ENCODE measurements around the gene URB1.
A peak's percentile ranks its signal among the peaks of the same experiment; 100 is the strongest.
"Not testable (repeated sequence)": the region's sequence is repeated elsewhere in the genome, so short reads cannot be mapped to it uniquely, and the experiment has no call there.

The URB1 gene

DNA sequence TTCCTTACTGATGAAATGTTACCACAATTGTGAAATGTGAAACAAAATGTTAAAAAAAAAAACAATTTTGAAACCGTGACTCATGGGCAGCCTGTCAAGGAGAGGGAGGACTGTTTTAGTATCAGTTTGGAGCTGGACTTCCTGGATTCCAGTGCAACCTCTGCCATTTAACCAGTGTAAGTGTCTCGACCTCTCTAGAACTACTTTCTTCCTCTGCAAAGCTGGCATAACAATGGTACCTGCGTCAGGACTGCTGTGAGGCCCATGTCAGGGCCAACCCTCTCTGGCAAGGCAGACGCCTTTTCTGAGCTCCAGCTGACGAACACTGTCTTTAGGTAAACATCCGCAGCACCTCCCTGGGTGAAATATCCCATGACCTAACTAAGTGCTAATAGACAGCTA lies 20.9 kb downstream of the URB1 start:
- DNase-seq (ENCODE audit: low spot score), result peak; percentile 83

DNA sequence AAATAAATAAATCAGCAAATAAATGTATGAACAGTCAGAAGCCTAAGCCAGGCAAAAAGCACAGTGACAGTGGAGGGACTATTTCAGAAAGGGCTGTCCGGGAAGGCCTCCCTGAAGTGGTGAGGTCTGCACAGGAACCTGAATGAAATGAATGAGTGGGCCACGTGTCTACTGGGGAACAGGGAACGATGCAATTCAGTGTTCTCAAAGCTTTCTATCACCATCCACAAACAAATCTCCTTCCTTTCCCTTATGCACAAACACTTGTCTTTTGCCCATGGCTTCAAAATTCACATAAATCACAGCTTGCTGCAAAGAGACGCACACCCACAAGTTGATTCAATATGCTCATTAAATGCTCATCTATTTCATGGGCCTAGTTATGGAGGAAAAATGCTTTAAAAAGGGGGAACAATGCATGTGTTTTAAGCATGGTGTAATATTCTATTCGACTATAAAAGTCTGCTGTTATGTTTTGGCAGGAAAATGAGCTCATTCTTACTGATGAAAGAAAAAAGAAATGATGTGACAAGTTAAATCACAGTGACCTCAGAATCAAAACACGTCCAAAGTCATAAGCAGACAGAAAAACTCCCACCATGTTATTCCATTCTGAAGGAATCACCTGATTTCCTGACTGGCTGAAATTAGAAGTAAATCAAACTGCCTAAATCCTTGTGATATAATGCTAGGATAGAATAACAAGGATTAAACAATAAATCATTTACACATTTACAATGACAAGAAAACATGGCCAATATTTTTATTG lies 21.6 kb downstream of the URB1 start:
- no peak for DNase-seq (ENCODE audit: low spot score)

DNA sequence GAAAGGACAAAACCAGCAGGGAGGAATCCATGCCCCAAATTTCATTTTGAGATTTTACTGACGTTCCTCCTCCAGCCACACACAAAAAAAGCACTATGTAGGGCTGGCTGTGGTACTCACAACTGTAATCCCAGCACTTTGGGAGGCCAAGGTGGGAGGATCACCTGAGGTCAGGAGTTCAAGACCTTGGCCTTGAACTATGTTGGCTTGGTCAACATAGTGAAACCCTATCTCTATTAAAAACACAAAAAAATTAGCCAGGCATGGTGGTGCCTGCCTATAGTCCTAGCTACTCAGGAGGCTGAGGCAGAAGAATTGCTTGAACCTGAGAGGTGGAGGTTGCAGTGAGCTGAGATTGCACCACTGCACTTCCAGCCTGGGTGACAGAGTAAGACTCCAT lies 23.9 kb downstream of the URB1 start:
- not testable (repeated sequence) for DNase-seq (ENCODE audit: low spot score)

DNA sequence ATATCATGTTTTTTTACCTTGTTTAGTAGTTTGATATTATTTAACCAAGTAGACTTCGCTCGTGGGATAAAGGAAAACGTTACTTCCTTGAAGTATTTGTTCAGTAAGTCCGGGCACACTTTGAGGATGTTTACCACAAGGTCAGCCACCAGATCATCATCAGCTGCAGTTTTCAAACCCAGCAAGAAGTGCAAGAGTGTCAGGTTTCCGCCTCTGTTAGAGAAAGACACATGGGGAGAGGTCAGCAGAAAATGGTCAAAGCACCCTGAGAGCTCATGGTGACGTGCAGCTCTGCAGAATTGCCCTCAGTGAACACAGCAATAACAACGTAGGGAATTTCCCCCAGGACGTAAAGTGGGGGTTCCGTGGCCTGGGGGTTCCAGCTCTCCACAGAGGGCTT lies 24.4 kb downstream of the URB1 start:
- no peak for DNase-seq (ENCODE audit: low spot score)

DNA sequence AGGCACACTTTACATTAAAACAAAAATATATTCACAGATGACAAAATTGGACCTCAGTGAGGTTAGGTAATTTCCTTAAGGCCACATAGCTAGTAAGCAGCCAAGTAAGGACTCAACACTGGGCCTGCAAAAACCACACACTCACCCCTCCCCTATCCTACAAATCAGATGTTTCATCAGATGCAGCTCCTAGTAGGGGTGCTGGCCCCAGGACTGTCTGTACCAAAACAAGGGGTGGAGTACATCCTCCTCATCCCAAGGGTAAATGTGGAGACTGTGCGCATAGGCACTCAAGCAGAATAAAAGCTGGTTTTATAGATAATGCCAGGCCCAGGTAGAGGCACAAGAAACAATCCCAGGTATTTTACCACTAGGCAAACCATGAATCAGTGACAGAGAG lies 25.7 kb downstream of the URB1 start:
- DNase-seq (ENCODE audit: low spot score), result no peak

DNA sequence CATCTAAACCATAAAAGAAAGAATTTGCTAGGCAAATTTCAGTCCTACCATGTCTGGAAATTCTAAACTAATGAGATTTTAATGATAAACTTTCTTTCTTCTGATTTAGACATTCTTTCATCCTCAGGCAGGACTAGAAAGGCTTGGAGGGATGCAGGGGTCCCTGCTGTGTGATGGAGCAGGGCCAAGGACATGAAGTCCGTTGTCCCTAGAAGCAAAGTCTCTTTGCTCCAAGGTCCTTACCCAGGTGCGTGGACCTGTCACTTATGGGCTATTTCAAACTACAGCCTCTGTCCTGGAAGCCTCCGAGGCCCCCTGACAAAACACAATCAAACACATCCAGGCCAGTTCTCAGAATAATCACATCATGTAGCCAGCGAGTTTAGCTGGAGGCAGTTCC lies 26.6 kb downstream of the URB1 start:
- DNase-seq (ENCODE audit: low spot score), result no peak

DNA sequence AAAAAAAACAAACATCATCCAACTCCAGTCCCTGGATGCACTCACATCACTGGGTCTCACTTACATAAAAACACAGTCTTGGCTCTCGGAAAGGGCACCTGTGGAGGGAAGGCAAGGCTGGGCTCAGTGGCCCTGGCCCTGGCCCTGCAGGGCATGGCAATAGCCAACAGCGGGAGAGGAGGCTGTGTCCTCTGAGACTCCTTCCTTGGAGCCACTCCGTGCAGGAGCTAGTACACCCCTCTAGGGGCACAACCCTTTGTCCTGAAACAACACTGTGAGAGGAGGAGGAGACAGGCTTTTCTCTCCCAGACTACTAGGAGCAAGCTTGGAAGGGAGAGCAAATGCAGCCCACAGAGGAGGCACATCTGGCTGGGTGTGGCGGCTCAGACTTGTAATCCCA lies 28.0 kb downstream of the URB1 start:
- DNase-seq (ENCODE audit: low spot score), result no peak

DNA sequence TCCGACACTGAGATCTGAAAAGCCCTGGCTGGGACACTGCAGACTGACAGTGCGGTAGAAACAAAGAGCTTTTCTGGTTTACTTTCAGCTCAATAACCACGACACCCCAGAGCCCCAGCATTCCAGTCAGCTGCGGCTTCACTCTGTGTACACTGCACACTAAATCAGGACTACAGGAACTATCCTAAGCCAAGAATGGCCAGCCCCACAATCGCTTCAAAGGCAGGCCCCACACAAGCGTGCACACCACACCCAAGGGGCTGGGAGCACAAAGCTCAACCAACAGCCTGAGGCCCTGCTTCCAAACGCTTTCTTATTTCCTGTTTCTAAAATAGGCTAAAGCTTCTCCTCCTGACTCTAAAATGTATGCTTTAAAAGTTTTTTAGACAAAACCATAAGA lies 28.4 kb downstream of the URB1 start:
- no peak for DNase-seq (ENCODE audit: low spot score)

DNA sequence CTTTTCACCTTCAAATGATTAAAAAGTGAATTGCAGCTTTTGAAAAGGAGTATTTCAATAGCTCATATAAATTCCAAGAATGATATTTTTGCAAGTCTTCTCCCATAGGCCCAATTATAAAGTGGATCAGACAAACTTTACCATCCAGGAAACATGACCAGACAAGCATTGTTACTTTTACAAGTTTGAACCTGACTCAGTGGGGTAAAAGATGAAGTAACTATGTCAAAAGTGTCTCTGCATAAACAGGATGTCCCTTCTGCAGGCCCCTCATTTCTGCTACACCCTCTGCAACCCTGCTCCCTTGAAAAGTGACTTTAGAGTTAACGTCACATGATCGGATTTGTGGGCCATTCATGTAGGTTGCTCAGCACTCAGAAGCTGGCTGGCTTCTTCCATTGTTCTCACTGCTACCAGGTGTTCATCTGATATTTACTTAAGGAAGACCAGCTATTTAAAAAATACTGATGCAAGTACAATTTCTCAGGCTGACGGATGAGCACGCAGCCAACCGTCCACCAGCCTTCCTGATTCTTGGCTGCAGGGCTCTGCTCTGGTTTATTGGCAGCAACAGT lies 32.3 kb downstream of the URB1 start:
- no peak for DNase-seq (ENCODE audit: low spot score)

DNA sequence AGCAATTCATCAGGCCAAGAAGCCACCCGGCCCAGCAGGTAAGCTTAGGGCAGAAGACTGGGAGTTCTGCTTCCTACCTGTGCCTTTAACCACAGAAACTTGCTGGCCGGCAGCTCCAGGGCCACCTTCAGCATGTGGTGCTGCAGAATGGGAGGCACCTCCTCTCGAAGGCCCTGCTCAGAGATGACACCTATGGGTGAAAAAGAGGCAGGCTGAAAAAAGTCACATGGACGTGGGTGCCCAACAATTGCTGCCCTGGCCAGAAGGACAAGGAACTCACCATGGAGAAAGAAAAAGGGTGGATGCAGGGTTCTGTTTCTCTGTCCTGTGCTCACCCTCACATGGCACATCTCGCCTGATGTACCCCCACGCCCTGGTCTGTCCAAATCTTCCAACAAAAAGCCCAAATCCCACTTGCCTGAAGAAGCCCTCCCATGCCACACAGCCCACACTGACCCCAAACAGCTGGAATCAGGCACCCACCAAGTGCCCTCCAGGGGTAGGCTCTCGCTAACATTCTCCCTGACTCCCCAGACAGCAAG lies 33.0 kb downstream of the URB1 start:
- DNase-seq (ENCODE audit: low spot score), result no peak

DNA sequence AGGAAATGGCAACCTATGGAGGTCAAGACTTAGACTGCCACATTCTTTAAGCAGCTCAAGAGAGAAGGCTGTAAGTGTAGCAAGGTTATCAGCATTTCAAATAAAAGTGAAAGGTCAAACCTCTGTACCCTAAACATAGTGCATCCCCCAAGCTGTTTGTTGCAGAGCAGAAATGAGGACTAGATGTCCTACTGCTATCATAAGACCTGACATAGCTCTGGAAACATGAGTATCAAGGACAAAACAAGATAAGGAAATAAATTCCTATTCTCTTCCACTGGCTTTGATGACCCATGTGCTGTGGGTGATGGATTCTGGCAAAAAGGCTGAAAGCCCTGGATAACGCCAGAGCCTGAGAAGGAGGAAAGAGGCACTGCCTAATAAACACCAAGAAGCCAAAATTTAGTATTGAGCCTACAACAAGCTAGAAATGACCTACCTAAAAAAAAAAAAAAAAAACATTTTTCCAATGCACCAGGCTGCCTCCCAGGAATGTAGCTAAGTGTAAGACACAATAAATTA lies 35.9 kb downstream of the URB1 start:
- DNase-seq (ENCODE audit: low spot score), result no peak

DNA sequence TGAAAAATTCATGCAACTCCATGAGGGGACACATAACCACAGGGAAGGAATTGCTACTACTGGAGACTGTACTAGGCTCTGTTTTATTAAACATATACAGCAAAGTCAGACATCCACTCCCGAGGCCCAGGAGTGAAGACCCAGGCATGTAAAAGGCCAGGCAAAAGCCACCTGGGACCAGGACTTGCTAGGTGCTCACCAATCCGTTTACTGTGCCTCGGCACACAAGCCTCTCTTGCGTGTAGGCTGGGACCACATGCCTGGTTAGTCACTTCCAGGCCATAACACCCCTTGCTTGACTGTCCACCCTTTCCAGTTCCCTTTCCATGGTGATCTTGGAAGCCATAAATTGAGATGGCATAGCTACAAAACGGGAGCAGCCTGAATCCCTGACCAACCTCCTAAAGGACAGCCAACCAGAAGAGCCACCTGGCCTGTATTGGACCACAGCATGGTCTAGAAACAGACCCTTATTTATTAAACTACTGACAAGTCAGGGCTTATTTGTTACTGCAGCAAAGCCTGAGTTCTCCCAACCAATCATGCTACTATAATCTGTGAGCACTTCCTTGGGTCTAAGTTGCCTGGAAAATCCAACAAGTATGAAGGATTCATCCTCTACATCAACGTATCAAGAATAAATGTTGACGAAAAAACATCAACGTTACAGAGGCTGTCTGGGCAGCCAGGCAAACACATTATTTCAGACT lies 39.7 kb downstream of the URB1 start:
- no peak for DNase-seq (ENCODE audit: low spot score)

DNA sequence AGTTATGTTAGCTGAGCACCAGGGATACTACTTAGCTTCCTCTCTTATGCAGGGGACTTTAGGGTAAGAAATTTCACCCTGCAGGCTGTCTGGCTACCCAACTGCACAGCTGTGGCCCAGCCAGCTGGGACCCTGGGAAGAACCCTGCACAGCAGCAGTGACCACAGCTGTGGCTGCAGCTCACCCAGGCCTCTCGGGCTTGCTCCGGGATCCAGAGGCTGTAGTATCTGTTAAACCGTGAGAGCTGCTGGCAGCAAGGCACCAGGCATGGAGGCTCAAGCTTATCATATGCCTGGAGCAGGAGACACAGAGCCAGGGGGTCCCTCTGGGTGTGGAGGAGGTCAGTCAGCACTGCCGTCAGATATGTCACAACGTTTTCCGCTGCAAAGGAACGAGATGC lies 40.3 kb downstream of the URB1 start:
- DNase-seq (ENCODE audit: low spot score), result no peak

DNA sequence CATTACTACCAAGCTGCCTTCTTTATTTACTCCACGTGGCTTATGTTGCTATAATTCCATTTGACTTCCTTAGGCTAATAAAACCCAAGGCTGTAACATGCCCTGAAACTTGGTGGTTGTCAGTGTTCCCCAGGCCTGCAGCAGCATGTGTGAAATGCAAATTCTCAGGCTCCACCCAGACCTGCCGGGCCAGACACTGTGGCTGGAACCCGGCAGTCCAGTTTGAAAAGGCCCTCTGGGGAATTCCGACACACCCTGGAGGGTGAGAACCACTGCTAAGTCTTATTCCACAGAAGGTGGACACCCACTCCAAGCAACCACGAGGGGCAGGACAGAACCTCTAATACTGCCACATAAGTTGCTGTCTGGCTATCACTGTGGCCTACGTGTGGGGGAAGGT lies 41.4 kb downstream of the URB1 start:
- no peak for DNase-seq (ENCODE audit: low spot score)

DNA sequence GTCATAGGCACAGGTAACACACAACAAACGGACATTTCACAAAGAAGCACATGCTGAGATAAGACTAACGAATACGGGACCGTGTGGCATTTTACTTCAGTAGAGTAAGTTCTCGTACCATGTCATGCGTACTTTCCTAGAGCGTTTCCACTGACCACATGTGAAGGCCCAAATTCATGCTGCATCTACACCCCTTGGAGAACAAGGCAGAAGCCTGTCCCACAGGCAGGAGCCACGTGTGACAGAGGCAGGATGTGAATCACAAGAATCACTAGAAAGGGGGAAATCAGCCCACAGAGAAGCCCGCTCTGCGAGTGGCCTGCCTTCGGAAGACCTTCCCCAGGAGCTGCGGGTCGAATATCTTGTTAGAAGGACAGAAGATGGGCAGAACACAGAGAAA lies 41.8 kb downstream of the URB1 start:
- no peak for DNase-seq (ENCODE audit: low spot score)

DNA sequence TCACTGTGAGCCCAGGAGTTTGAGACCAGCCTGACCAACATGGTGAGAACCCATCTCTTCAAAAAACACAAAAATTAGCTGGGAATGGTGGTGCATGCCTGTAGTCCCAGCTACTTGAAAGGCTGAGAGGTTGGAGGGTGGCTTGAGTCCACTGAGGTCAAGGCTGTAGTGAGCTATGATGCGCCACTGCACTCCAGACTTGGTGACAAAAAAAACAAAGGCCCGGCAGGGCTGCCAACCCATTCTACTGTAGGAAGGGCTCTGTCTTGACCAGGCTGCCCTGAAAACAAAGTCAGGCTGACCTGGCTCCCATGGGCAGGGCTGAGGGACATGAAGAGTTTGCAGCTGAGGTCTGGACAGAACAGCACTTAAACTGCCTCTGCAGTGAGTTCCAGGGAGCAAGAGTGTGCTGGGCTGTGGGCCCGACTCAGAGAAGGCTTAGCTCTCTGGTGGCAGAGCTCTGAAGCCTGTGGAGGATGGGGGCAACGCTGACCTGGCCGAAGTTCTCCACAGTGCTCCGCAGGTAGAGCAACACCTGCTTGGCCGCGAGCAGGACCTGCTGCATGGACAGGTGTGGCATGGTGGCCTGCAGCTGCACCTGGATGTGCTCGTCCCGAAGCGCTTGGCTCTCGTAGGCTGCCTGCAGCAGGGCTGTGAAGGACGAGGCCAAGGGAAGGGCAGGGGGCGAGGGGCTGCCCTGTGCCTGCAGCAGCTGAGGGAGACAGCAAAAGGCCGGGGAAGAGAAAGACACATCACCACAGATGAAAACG lies 42.4 kb downstream of the URB1 start:
- no peak for DNase-seq (ENCODE audit: low spot score)

DNA sequence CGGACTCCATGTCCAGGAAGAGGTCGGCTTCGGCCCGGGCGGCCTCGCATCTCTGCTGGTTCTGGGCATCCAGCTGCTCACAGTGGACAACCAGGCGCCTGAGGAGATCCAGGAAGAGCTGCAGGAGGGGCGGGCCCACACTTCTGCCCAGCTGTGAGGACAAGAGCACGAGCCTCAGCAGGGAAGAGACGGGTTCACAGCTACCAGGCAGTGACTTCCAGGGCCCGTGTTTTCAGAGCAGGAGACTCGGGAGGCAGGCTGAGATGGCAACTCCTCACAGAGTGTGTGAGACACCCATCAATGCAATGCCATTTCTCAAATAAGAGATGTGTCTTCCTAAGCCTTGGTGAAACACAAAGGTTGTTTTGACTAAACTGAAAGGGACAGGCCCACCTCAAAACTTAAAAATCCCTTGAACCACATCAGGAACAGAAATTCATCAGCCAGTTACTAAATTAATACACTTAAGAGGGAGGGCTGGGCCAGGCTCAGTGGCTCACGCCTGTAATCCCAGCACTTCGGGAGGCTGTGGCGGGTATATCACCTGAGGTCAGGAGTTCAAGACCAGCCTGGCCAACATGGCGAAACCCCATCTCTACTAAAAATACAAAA lies 43.4 kb downstream of the URB1 start:
- no peak for DNase-seq (ENCODE audit: low spot score)

DNA sequence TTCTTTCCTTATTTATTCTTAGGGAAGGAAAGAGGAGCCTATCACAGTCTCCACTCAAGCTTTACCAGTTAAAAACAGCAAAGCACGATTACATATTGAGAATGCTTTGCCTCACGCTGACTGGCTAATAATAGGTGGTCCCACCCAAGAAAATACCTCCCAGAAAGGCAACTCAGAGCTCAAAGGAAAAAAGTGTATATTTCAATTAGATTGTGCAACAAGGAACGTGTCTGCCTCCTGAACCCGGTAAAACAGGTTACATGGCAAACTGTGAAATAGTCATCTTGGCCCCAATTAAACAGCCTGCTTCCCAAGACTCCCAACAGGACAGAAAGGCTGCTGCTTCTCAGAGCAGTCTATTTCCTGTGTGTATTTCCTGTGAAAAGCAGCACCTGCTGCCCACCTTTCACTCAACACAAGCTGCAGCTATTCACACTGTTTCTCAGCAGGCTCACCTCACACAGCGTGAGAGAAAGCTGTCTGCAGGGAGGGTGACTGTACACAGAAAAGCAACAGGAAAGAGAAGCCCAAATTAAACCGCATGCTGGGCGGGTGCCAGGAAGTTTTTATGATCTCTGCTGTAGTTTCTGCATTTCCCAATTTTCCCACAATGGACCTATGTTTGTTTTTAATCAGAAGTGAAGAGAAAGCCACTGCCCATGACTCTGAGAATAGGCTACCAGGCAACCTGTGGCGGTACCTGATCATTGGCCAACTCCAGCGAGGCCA lies 44.0 kb downstream of the URB1 start:
- DNase-seq (ENCODE audit: low spot score), result no peak

DNA sequence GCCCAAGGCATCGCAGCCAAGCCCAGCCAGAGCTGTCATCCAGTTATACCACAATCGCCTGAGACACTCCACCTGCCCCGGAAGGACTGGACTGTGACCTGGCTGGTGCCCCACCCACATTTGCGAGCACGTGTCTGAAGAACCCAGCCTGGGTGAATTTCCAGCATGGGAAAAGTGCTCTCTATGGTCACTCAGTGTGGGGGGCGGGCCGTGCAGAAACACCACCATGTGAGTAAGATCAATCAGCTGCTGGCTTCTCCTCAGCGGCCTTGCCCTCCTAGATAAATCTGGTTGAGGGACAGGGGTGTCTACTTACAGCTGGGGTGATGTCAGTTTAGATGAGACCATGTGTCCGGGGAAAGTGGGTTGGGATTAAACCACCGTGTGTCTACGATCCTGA lies 44.8 kb downstream of the URB1 start:
- DNase-seq (ENCODE audit: low spot score), result no peak

DNA sequence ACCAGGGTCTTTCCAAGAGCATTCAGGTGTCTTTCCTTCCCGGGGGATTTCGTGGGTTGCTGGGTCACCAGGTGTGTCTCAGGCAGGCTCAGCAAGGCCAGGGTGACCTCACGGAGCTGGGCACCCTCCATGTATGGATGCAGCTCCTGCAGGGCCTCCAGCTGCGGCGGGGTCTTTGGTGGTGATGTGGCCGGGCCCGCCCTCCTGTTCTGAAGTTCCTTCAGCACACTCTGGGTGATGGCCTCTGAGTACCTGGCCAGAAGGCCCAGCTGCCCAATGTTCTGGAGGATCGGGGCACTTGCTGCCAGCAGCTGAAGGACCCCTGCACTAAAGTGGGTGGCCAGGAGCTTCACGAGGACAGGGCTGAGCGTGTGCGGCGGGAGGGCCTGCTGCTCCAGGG lies 45.5 kb downstream of the URB1 start:
- no peak for DNase-seq (ENCODE audit: low spot score)

DNA sequence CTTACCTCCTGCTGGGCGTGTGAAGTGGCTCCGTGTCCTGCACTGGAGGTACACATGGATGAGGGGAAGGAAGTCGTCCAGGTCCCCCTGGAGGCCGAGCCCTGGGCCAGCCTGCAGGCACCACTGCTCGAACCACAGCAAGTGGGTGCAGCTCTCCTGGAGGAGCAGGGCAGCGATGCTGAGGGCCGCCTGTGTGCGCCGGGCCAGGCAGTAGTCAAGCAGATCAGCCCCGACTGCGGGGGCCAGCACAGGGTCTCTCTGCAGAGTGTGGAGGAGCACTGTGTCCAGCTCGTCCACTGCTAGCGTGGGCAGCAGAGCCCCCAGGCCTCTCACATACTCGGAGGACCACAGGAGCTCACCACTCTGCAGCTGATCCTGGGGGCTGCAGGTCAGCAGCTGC lies 45.9 kb downstream of the URB1 start:
- no peak for DNase-seq (ENCODE audit: low spot score)

All from AG20443 (cell line).